Keratinocyte (primary cell): ENCODE results near the gene NANOG. TPM values are rescaled to one million over a fixed set of nuclear protein-coding genes. Genes with fewer than 3 reads are reported as not detected.
"Not testable (repeated sequence)": the region's sequence is repeated elsewhere in the genome, so short reads cannot be mapped to it uniquely, and the experiment has no call there.

Experiments
- DNase-seq: peaks from one replicate; pipeline ENCODE4 v3.0.0-alpha.2; 2011; ENCODE audit warnings: low read depth, missing footprints, low spot score
- FAIRE-seq: peaks from 2 replicates; lab custom pipeline; 2011; peaks lifted over from hg19 to GRCh38; lab: Jason Lieb, UNC
- H2AFZ ChIP-seq: 2 replicates; pipeline ENCODE4 v1.6.0; 2012; ENCODE audit warnings: low read length, control low read depth, inconsistent platforms; ENCODE audit not compliant: control insufficient read depth
- H3K27ac ChIP-seq: 2 replicates; pipeline ENCODE4 v1.5.1; 2011; ENCODE audit warnings: low read length; ENCODE audit not compliant: control insufficient read depth, insufficient read depth
- H3K27me3 ChIP-seq: 3 replicates; pipeline ENCODE4 v1.6.0; 2011; ENCODE audit warnings: low read length; ENCODE audit not compliant: control insufficient read depth, insufficient read depth; ENCODE audit errors: extremely low read depth
- H3K36me3 ChIP-seq, 2 experiments: 2 replicates in 1 of 2; 3 replicates in 1 of 2; pipeline ENCODE4 v1.5.1; 2011; ENCODE audit warnings: low read length in 2 of 2, mild to moderate bottlenecking in 1 of 2; ENCODE audit not compliant: control insufficient read depth in 2 of 2, insufficient read depth in 2 of 2; ENCODE audit errors: extremely low read depth in 1 of 2
- H3K4me1 ChIP-seq: 3 replicates; pipeline ENCODE4 v1.5.1; 2011; ENCODE audit warnings: low read length; ENCODE audit not compliant: control insufficient read depth, insufficient read depth; ENCODE audit errors: extremely low read depth
- H3K4me2 ChIP-seq: 3 replicates; pipeline ENCODE4 v1.6.0; 2011; ENCODE audit warnings: low read depth, low read length; ENCODE audit not compliant: control insufficient read depth, insufficient read depth; ENCODE audit errors: extremely low read depth
- H3K4me3 ChIP-seq, 3 experiments: fragments of 200-600 bp in 1 of 3; sonication (generic) in 1 of 3; 2 replicates in 2 of 3; 3 replicates in 1 of 3; pipeline ENCODE4 v1.5.1; 2011 to 2016; ENCODE audit warnings: low read length in 3 of 3, mild to moderate bottlenecking in 3 of 3, control low read depth in 2 of 3, inconsistent platforms in 1 of 3, low read depth in 1 of 3, mixed read lengths in 1 of 3, mixed run types in 1 of 3, moderate library complexity in 1 of 3; ENCODE audit not compliant: control insufficient read depth in 2 of 3, insufficient read depth in 2 of 3; ENCODE audit errors: extremely low read depth in 1 of 3
- H3K79me2 ChIP-seq: 2 replicates; pipeline ENCODE4 v1.6.0; 2012; ENCODE audit warnings: low read length; ENCODE audit not compliant: control insufficient read depth, insufficient read depth
- H3K9ac ChIP-seq: 3 replicates; pipeline ENCODE4 v1.6.0; 2011; ENCODE audit warnings: low read length; ENCODE audit not compliant: control insufficient read depth, insufficient read depth; ENCODE audit errors: extremely low read depth
- H3K9me1 ChIP-seq: 3 replicates; pipeline ENCODE4 v1.6.0; 2011; ENCODE audit warnings: low read length; ENCODE audit not compliant: control insufficient read depth, insufficient read depth; ENCODE audit errors: extremely low read depth
- H3K9me3 ChIP-seq: 2 replicates; pipeline ENCODE4 v1.5.1; 2012; ENCODE audit warnings: low read depth, low read length; ENCODE audit not compliant: control insufficient read depth
- H4K20me1 ChIP-seq: 3 replicates; pipeline ENCODE4 v1.6.0; 2011; ENCODE audit warnings: low read length; ENCODE audit not compliant: control insufficient read depth, insufficient read depth; ENCODE audit errors: extremely low read depth
- EZH2 ChIP-seq: IDR thresholded peaks from one replicate; pipeline ENCODE4 v1.6.1; 2012; ENCODE audit warnings: inconsistent platforms, mild to moderate bottlenecking, low read length, moderate library complexity
- dilution Hi-C: fragments of 300-500 bp; cut with MboI; formaldehyde crosslinking; loops from one replicate; pipeline ENCODE4 v1.7.0; 2020; ENCODE audit warnings: low sequenced_read_pairs; ENCODE audit not compliant: extremely low pct_ligation_motif_present
- polyA plus RNA-seq, 5 experiments: library from polyadenylated mRNA; depleted of rRNA in 3 of 5; stranded (reverse) in 3 of 5; stranded (forward) in 1 of 5; unstranded in 1 of 5; fragments of >200 nt; gene quantifications; 1 replicate in 1 of 5; 2 replicates in 3 of 5; 3 replicates in 1 of 5; pipeline versions ENCODE4 v1.2.1 to v1.2.3, GENCODE V29; 2011 to 2012; ENCODE audit warnings: missing spikeins in 2 of 5, low read depth in 1 of 5, low replicate concordance in 1 of 5
- small RNA-seq, 3 experiments: library from RNA; depleted of rRNA; stranded (forward); fragments of <200 nt; gene quantifications; one replicate each; pipeline ENCODE3, GENCODE V24; 2012; ENCODE audit warnings: low read depth in 3 of 3, low replicate concordance in 1 of 3; ENCODE audit not compliant: insufficient read length in 3 of 3
- TF ChIP-seq, protein P1 (sequence below), 3 experiments: IDR thresholded peaks in 1 of 3; conservative IDR thresholded peaks in 1 of 3; optimal IDR thresholded peaks in 1 of 3; 2 replicates in 2 of 3; 3 replicates in 1 of 3; pipeline versions ENCODE3 to v1.5.1; 2011; ENCODE audit warnings: low read length in 3 of 3, mild to moderate bottlenecking in 3 of 3, moderate library complexity in 2 of 3, control low read depth in 1 of 3, inconsistent platforms in 1 of 3; ENCODE audit not compliant: insufficient read depth in 2 of 3; ENCODE audit errors: extremely low read depth in 1 of 3

The NANOG gene
- polyA plus RNA-seq, 1 donor (not counting 4 experiments of a cell fraction or from before 2014, with no cell fraction given), result 0.01 TPM

DNA sequence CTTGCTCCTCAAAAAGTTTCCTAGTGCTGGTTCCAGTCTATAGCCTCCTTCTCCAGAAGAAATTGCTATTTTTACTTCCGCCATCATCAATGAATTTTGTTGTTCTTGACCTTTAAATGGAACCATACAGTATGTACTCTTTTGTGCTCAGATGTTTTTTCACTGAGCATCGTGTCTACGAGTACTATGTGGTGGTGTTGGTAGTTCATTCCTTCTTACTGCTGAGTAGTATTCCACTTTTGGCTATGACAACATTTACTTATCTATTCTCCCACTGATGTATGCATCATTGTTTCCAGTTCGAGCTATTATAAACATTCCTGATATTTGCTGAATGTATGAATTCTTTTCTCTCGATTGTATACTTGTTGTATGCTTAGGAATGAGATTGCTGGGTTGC lies 54.9 kb downstream of the NANOG start:
- no peaks in the 10 kb centered on the region for H3K9me1 ChIP-seq
- dilution Hi-C loops, result no loop called here

DNA sequence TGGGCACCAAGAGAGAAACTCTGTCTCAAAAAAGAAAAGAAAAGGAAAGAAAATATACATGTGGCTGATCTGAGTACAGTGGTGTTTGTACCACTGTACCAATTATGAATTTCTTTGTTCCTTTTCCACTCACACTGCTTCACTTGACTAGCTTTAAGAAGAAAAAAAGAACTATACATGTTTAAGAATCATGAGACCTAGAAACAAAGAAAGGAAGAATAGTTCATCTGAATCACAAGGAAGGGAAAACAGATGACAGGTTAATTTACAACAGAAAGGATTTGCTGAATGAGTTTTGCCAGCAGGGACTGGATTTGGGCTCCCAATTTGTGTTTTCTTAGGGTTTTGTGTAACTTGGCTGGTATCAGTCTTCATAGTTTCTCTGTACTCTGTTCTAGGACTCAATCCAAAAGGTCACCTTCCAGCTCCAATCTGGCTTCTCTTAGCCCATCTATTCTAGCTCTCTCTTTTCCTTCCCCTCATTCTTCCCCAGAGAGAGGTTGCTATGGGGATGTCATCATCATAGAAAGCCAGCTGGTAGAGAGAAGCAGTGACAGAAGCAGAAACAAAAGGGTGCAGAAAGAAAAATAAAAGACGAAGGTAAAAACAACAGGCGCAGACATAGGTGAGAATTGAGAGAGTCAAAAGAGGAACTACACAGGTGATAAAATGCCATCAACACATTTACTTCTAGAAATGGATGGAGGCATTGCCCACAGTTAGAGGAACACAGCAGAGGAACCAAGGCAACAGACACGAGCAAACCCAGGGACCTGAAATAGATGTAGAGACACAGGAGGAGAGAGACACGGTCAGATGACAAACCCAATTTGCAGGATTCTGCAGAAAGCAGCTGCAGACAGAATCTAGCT lies 58.3 kb downstream of the NANOG start:
- H3K9me1 ChIP-seq, DNase-seq, H3K4me3 ChIP-seq, dilution Hi-C loops, FAIRE-seq, H3K9me3 ChIP-seq, H2AFZ ChIP-seq, H3K4me1 ChIP-seq, H3K79me2 ChIP-seq, H4K20me1 ChIP-seq, H3K9ac ChIP-seq, H3K27ac ChIP-seq, H3K36me3 ChIP-seq, H3K27me3 ChIP-seq, H3K4me2 ChIP-seq: not testable (repeated sequence)

More for the DNA sequence above, 54.9 kb downstream of the NANOG start:
- Histone ChIP-seq H3K9ac (no peak overlapping the region), H3K79me2 (no peaks in the 10 kb centered on the region), H3K27ac (no peak overlapping the region), H3K9me3 (no peaks in the 10 kb centered on the region), H4K20me1 (no peaks in the 10 kb centered on the region), H3K4me3 (no peak overlapping the region), H3K4me1 (no peaks in the 10 kb centered on the region), H3K36me3 (no peaks in the 10 kb centered on the region), H2AFZ (no peak overlapping the region), H3K27me3 (no peaks in the 10 kb centered on the region), H3K4me2 (no peak overlapping the region)
- FAIRE-seq, result no peak
- no peak for DNase-seq
- TF ChIP-seq, protein P1, sequence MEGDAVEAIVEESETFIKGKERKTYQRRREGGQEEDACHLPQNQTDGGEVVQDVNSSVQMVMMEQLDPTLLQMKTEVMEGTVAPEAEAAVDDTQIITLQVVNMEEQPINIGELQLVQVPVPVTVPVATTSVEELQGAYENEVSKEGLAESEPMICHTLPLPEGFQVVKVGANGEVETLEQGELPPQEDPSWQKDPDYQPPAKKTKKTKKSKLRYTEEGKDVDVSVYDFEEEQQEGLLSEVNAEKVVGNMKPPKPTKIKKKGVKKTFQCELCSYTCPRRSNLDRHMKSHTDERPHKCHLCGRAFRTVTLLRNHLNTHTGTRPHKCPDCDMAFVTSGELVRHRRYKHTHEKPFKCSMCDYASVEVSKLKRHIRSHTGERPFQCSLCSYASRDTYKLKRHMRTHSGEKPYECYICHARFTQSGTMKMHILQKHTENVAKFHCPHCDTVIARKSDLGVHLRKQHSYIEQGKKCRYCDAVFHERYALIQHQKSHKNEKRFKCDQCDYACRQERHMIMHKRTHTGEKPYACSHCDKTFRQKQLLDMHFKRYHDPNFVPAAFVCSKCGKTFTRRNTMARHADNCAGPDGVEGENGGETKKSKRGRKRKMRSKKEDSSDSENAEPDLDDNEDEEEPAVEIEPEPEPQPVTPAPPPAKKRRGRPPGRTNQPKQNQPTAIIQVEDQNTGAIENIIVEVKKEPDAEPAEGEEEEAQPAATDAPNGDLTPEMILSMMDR (optimal IDR thresholded peaks at IDR 0.05 in 1 of 3, IDR thresholded peaks at IDR 0.05 in 1 of 3, conservative IDR thresholded peaks at IDR 0.05 in 1 of 3; ENCODE audit: extremely low read depth in 1 of 3, insufficient read depth in 2 of 3, low read length in 3 of 3), result no peak
- no peak for TF ChIP-seq EZH2

DNA sequence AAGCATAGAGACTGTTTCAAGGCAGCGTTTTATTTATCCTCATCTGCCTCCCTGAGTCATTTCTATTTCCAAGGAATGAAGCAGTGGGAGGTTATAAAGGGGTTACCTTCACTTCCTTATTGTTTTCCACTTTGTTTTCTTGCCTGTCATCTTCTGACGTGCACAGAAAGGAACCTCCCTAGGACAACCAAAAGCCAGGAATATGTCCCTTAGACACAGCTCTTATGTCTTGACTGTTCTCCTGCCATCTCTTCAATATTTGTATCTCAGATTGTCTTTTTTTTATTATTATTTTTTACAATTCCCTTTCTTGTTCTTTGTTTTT lies 58.9 kb downstream of the NANOG start:
- H3K9me3 ChIP-seq, H3K4me1 ChIP-seq, H3K36me3 ChIP-seq, H3K9ac ChIP-seq, H3K9me1 ChIP-seq, FAIRE-seq, H3K27me3 ChIP-seq, H3K27ac ChIP-seq, H3K79me2 ChIP-seq, dilution Hi-C loops, H3K4me2 ChIP-seq, H4K20me1 ChIP-seq, H3K4me3 ChIP-seq, DNase-seq, H2AFZ ChIP-seq: not testable (repeated sequence)

Small RNA genes within 50 kb of the gene (small RNA-seq; reads per million reads assigned to genes)
- gene RF00019, result 0 reads per million in 3 experiments

Other genes starting within 250 kb of the NANOG start
- gene APOBEC1, start 123.5 kb upstream of the NANOG start, polyA plus RNA-seq, result not detected in 3 replicates
- gene GDF3, start 93.6 kb upstream of the NANOG start, polyA plus RNA-seq, result not detected in 3 replicates
- not detected in 3 replicates for gene DPPA3, start 78.0 kb upstream of the NANOG start, polyA plus RNA-seq
- not detected in 3 replicates for gene CLEC4C, start 42.0 kb upstream of the NANOG start, polyA plus RNA-seq
- not detected in 3 replicates for gene NANOGNB, start 24.2 kb upstream of the NANOG start, polyA plus RNA-seq
- gene SLC2A14, start 83.5 kb downstream of the NANOG start, polyA plus RNA-seq, result 0.11 to 2.2 TPM (median 0.51 TPM) in 3 replicates
- 16.2 to 40.5 TPM (median 28.3 TPM) in 3 replicates for gene SLC2A3, start 146.8 kb downstream of the NANOG start, polyA plus RNA-seq
- 3.1 to 5.2 TPM (median 4.2 TPM) in 3 replicates for gene FOXJ2, start 243.3 kb downstream of the NANOG start, polyA plus RNA-seq